Measurements from ENCODE around the gene ARHGAP32.

Gene ARHGAP32

GRCh38 chr11:129192150-129192549 lies at the start of gene ARHGAP32:
Gene ARHGAP32, minus strand, starts transcription at chr11:129192325. Its CDS starts 127 bp downstream, at chr11:129192198.
- FAIRE-seq: no peak

GRCh38 chr11:129239207-129239606 lies 47.1 kb upstream of the ARHGAP32 start:
- no peak for FAIRE-seq

GRCh38 chr11:129237880-129238638 lies 45.9 kb upstream of the ARHGAP32 start:
- FAIRE-seq: no peak

- FAIRE-seq: no peak
Observed at GRCh38 chr11:129237456-129237855, 45.3 kb upstream of the ARHGAP32 start.

DNA sequence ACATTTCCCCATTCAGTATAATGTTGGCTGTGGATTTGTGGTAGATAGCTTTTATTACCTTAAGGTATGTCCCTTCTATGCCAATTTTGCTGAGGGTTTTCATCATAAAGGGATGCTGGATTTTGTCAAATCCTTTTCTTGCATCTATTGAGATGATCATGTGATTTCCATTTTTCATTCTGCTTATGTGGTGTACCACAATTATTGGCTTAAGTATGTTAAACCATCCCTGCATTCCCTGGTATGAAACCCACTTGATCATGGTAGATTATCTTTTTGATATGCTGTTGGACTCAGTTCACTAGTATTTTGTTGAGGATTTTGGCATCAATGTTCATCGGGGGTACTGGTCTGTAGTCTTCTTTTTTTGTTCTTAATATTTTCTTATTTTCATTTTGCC lies 44.7 kb upstream of the ARHGAP32 start:
- FAIRE-seq: no peak

DNA sequence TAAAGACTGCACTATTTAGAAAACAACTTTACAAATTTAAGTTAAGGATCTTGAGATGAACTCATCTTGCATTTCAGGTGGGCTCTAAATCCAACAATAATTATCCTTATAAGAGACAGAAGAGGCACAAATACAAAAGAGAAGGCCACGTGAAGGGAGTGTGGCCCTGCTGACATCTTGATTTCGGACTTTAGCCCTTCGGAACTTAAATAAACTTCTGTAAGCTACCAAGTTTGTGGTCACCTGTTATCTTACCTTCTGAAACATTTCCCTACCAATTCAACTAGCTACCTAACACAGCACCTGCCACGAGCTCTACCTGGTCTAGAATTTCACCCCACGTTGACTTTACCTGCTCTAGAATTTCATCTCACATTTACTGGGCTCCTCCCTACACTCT lies 42.9 kb upstream of the ARHGAP32 start:
- FAIRE-seq: no peak

DNA sequence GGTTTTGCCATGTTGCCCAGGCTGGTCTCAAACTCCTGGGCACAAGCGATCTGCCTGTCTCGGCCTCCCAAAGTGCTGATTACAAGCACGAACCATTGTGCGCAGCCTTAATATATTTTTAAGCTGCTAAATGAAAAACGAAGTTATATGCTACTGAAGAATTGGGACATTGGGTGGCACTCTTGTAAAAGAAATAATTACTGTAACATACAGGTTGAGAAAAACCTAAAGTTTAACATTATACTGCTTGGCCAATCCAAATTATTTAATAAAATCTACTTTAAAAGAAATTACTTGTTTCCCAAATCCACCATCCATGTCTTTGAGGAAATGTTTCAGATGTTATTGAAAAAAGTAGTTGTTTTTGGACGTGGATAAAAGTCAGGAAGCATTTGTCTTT lies 37.9 kb upstream of the ARHGAP32 start:
- no peak for FAIRE-seq

DNA sequence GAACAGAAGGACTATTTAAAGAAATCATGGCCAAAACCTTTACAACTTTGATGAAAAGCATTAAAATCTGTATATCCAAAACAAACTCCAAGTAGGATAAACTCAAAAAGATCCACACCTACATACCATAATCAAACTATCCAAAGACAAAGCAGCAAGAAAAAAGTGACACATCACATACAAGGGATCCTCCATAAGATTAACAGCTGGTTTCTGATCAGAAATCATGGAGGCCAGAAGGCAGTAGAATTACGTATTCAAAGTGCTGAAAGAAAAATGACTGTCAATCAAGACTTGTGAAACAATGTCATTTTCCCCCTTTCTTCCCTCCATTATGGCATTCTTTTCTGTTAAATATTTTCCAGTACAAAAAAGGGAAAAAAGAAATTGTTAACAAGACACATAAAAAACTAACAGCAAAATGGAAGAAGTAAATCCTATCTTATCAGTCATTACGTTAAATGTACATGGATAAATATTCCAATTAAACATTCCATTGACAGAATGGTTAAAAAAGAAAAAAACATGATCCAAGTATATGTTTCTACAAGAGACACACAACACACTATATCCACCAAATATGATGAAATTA lies 34.2 kb upstream of the ARHGAP32 start:
- FAIRE-seq: no peak

- no peak for FAIRE-seq
Observed at GRCh38 chr11:129225190-129225589, 33.1 kb upstream of the ARHGAP32 start.

GRCh38 chr11:129224538-129224937 lies 32.4 kb upstream of the ARHGAP32 start:
- FAIRE-seq: no peak

DNA sequence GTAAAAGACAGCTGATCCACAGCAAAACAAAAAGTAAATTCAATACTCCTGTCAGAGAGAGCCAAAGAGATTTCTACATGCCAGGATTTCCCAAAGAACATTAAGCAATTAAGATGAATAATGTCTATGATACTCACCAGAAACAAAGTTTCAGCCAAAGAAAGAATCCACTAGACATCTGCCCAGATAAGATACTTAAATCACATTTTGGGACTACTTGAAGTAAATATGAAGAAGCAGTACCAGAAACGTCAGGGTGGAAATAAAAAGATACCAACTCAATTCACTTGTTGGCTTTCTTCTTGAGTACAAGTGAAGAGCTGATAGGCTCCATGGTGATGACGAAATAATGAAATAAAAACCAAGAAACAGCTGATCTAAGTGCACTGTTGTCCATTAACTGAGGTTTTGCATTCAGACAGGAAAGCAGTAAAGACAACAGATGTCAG lies 31.6 kb upstream of the ARHGAP32 start:
- no peak for FAIRE-seq

- FAIRE-seq: no peak
Observed at GRCh38 chr11:129223260-129223659, 31.1 kb upstream of the ARHGAP32 start.

DNA sequence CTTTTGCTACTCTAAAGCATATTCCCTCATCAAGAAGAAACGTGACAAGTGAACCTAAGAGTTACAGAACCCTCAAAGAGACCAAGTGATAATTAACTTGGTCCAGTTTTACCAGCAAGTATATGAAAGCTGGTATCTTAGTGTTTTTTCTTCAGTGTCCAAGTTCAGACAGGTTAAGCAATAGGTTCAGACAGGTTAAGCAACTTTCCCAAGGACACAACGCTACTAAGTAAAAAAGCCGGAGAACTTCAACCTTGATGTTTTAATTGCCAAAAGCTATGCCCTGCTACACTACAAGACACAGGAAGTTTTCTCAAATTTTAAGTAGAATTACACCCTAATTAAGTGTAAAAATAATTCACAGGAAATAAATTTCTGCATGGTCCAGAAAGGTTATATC lies 30.0 kb upstream of the ARHGAP32 start:
- no peak for FAIRE-seq

DNA sequence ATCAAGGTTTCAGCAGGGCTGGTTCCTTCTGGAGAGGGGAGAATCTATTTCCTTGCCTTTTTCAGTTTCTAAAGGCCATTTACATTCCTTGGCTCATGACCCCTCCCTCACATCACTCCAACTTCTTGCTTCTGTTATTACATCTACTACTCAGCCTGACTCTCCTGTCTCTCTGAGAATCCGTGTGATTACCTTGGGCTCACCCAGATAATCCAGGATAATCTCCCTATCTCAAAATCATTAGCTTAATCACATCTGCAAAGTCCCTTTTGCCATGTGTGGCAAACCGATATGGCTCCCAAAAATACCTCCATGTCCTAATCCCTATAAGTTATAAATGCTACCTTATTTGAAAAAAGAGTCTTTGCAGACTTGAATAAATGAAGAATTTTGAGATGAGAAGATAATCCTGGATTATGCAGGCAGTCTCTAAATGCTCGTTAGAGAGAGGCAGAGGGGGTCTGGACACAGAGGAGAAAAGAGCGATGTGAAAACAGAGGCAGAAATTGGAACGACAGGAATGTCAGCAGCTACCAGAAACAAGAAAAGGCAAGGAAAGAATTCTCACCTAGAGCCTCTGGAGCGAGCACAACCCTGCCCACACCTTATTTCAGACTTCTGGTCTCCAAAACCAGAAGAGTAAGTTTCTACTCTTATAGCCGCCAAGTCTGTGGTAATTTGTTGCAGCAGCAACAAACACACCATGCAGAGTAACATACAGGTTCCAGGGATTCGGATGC lies 23.6 kb upstream of the ARHGAP32 start:
- no peak for FAIRE-seq

GRCh38 chr11:129214710-129215295 lies 22.7 kb upstream of the ARHGAP32 start:
- no peak for FAIRE-seq

GRCh38 chr11:129213261-129213660 lies 21.1 kb upstream of the ARHGAP32 start:
- no peak for FAIRE-seq

GRCh38 chr11:129211397-129211796 lies 19.3 kb upstream of the ARHGAP32 start:
- FAIRE-seq: no peak

DNA sequence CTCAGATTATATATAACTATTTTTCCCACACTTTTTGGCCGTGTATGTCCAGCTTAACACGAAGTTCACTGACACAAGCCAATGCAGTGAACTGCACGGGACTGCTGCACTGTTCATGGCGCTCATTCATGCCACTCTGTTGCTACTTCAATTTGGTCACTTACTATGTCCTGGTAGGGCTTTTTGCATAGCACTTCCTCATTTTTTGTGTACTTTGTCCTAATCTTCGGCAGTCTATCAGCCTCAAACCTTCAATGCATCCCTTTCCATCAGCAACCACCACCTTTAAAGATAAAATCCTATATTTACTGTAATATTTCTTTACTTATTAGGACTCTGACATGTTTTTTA lies 18.7 kb upstream of the ARHGAP32 start:
- no peak for FAIRE-seq

DNA sequence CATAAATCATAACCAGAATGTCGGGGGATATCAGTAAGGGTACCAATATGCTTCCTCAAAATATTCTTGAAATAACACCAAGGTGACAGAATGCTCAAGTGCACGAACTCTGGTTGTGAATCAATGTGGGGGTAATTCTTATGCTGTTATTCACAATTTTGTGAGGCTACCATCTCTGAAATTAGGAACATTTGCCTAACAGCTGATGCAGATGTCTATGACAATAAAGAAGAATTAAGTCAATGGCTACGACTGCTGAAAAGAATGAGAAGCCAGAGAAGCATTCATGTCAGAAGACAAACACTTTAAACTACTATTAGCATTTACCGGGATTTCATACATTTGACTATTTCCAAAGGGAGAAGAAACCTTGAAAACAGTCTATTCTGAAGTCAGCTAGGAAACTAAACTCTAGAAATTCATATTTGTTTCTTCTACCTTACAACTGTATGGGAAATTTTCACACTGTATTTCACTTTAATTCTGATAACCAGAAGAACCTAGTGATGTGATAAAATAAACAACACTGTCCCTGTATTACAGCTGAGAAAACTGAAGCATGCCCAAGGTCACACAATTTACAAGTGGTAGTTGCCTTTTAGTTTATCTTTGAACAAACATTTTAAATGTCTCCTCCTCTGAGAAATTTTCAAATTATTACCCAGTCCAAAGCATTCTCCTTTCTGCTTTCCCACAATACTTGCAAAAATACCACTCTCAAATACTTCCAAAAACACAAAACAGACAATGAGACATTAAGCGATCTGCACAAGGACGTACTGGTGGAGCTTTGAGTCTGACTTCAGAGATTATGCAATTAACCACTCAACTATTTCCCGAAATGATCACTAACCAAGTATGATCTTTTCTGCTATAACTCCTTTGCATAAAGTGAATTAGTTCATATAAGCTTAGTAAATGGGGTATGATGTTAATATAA lies 18.0 kb upstream of the ARHGAP32 start:
- no peak for FAIRE-seq

DNA sequence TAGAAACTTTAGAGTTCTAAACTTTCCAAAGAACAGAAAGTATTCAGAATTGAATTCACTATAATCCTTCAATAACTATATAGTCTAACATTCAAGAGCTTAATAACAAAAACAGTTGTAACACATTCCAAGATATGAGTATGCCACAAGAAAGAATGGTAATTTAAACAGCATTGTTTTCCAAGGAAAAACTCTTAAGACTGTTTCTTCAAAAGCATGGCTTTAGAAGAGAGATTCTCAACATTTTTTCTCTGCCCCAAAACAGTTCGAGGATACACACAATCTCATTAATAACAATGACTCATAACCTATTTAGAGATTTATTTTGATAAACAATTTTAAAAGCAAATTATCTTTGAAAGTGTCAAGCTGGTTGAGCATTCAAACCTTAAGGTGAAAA lies 16.7 kb upstream of the ARHGAP32 start:
- no peak for FAIRE-seq

DNA sequence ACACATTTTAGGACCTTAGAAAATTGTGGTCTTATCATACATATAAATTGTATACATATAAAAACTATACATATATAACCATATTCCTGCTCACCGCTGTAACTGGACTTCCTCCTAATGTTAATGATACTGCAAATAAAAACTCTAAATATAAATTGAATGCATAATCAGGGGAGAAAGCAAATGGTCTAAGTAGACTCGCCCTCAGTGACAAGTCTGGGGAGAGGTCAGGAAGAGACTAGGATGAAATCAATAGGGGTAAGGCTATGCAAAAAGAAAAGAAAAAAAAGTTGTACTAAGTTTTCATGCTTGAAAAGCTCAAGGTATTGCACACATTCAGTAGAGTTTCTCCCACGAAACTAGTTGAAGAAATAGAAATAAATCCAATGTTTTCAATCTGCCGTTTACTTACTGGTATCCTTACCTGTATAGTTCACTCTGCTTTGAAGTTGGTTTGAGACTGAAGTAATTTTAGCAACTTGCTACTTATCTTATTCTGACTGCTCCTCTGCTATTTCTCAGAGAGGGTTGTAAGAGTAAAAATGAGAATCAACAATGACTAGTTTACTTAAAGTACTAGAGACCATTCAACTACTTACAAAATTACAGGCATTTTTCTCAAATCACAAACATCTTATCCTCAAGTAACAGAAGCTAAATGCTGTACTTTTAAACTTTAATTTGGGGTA lies 12.2 kb upstream of the ARHGAP32 start:
- no peak for FAIRE-seq

GRCh38 chr11:129202646-129203045 lies 10.5 kb upstream of the ARHGAP32 start:
- no peak for FAIRE-seq

Measured in G401.6 (cell line).